Glutamatergic neuron (in vitro differentiated cells): Measurements from ENCODE around the gene ALAS1. TPM values are rescaled to one million over a fixed set of nuclear protein-coding genes. Genes with fewer than 3 reads are reported as not detected.

ENCODE experiments used
- DNase-seq: peaks from one replicate; pipeline ENCODE4 v3.0.0; 2022
- H3K27ac Mint-ChIP-seq: one replicate; pipeline ENCODE4 v1.8.0; 2020; ENCODE audit warnings: mild to moderate bottlenecking, mixed read lengths, inconsistent platforms; ENCODE audit not compliant: unreplicated experiment
- H3K27me3 Mint-ChIP-seq: one replicate; pipeline ENCODE4 v1.8.0; 2020; ENCODE audit warnings: mild to moderate bottlenecking, moderate library complexity, mixed read lengths, inconsistent platforms; ENCODE audit not compliant: unreplicated experiment
- H3K36me3 Mint-ChIP-seq: one replicate; pipeline ENCODE4 v1.8.0; 2020; ENCODE audit warnings: mild to moderate bottlenecking, mixed read lengths, inconsistent platforms; ENCODE audit not compliant: unreplicated experiment
- H3K4me1 Mint-ChIP-seq: one replicate; pipeline ENCODE4 v1.8.0; 2020; ENCODE audit warnings: mild to moderate bottlenecking, low read depth, mixed read lengths, inconsistent platforms; ENCODE audit not compliant: unreplicated experiment
- H3K4me3 Mint-ChIP-seq: one replicate; pipeline ENCODE4 v1.8.0; 2020; ENCODE audit warnings: mild to moderate bottlenecking, mixed read lengths, inconsistent platforms; ENCODE audit not compliant: unreplicated experiment
- H3K9me3 Mint-ChIP-seq: one replicate; pipeline ENCODE4 v1.8.0; 2020; ENCODE audit warnings: mild to moderate bottlenecking, moderate library complexity, mixed read lengths, inconsistent platforms; ENCODE audit not compliant: unreplicated experiment
- total RNA-seq: library from RNA; stranded (reverse); fragmentation: NEBNext Ultra II Directional; extraction: Animal tissue kit (Norgen Biotek cat#: 25700); gene quantifications from one replicate; pipeline ENCODE4 v1.2.1, GENCODE V29; 2021; ENCODE audit not compliant: unreplicated experiment
- TF ChIP-seq, protein P1 (sequence below): fragments of 200-600 bp; sonication (generic); IDR thresholded peaks from one replicate; pipeline ENCODE4 v1.5.0; 2021; ENCODE audit not compliant: partially characterized antibody, unreplicated experiment

Gene ALAS1
- total RNA-seq, 1 donor from 2014 or later, result 41.7 TPM

GRCh38 chr3:52253314-52254304 lies 55.6 kb downstream of the ALAS1 start:
- no peak overlapping the region for H3K27ac Mint-ChIP-seq
- H3K4me1 Mint-ChIP-seq, result no peaks in the 10 kb centered on the region
- no peaks in the 10 kb centered on the region for H3K36me3 Mint-ChIP-seq
- H3K27me3 Mint-ChIP-seq, result peaks cover 2% of the 10 kb centered on the region
- no peak overlapping the region for H3K4me3 Mint-ChIP-seq
- DNase-seq, result no peak
- peaks cover 9% of the 10 kb centered on the region for H3K9me3 Mint-ChIP-seq
- TF ChIP-seq, protein P1, sequence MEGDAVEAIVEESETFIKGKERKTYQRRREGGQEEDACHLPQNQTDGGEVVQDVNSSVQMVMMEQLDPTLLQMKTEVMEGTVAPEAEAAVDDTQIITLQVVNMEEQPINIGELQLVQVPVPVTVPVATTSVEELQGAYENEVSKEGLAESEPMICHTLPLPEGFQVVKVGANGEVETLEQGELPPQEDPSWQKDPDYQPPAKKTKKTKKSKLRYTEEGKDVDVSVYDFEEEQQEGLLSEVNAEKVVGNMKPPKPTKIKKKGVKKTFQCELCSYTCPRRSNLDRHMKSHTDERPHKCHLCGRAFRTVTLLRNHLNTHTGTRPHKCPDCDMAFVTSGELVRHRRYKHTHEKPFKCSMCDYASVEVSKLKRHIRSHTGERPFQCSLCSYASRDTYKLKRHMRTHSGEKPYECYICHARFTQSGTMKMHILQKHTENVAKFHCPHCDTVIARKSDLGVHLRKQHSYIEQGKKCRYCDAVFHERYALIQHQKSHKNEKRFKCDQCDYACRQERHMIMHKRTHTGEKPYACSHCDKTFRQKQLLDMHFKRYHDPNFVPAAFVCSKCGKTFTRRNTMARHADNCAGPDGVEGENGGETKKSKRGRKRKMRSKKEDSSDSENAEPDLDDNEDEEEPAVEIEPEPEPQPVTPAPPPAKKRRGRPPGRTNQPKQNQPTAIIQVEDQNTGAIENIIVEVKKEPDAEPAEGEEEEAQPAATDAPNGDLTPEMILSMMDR, result no peak

GRCh38 chr3:52254608-52255007 lies 56.6 kb downstream of the ALAS1 start:
- no peaks in the 10 kb centered on the region for H3K36me3 Mint-ChIP-seq
- H3K27ac Mint-ChIP-seq, result no peak overlapping the region

DNA sequence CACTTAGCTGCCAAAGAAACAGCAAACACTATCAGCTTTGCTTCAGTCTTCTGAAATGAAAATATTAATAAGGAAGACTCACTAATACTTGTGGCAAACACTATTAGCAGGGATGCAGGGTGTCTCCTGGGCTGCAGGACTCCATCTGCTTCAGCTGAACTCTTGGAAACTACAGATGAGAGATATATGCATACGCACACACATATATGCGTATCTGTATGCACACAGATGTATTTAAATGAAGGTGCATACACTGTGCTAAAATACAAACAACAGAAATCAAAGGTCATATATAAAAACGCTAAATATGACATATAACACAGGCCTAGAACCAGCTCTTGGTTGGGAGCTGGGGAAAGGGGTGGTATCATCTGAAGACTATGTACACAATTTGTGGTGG lies 58.2 kb downstream of the ALAS1 start:
- TF ChIP-seq, protein P1, result no peak
- H3K4me1 Mint-ChIP-seq, result no peaks in the 10 kb centered on the region
- H3K27me3 Mint-ChIP-seq, result peaks cover 2% of the 10 kb centered on the region
- no peak overlapping the region for H3K27ac Mint-ChIP-seq
- H3K4me3 Mint-ChIP-seq, result no peak overlapping the region
- no peak for DNase-seq
- H3K9me3 Mint-ChIP-seq, result peaks cover 7% of the 10 kb centered on the region
- no peaks in the 10 kb centered on the region for H3K36me3 Mint-ChIP-seq

More at GRCh38 chr3:52254608-52255007, 56.6 kb downstream of the ALAS1 start:
- H3K4me3 Mint-ChIP-seq, result no peak overlapping the region
- TF ChIP-seq, protein P1, result no peak
- H3K9me3 Mint-ChIP-seq, result peaks cover 9% of the 10 kb centered on the region
- DNase-seq, result no peak
- no peaks in the 10 kb centered on the region for H3K4me1 Mint-ChIP-seq
- peaks cover 2% of the 10 kb centered on the region for H3K27me3 Mint-ChIP-seq

- DNase-seq, result no peak
- Mint-ChIP-seq H3K4me3 (no peak overlapping the region), H3K27ac (no peak overlapping the region), H3K36me3 (no peaks in the 10 kb centered on the region), H3K9me3 (peaks cover 7% of the 10 kb centered on the region), H3K27me3 (peaks cover 2% of the 10 kb centered on the region), H3K4me1 (no peaks in the 10 kb centered on the region)
- TF ChIP-seq, protein P1, result no peak
Measured at GRCh38 chr3:52256622-52257021, 58.7 kb downstream of the ALAS1 start.

GRCh38 chr3:52257911-52258310 lies 60.0 kb downstream of the ALAS1 start:
- no peaks in the 10 kb centered on the region for H3K4me1 Mint-ChIP-seq
- H3K9me3 Mint-ChIP-seq, result peaks cover 7% of the 10 kb centered on the region
- no peak overlapping the region for H3K4me3 Mint-ChIP-seq
- no peaks in the 10 kb centered on the region for H3K36me3 Mint-ChIP-seq
- DNase-seq, result no peak
- no peaks in the 10 kb centered on the region for H3K27me3 Mint-ChIP-seq
- H3K27ac Mint-ChIP-seq, result no peak overlapping the region
- TF ChIP-seq, protein P1, result no peak
